GM21390 (cell line): ENCODE data around the gene CALU.

Source experiments
- ATAC-seq: cut with Tn5 transposase; IDR thresholded peaks from one replicate; pipeline ENCODE4 v1.9.1; 2021; ENCODE audit not compliant: unreplicated experiment

The CALU gene

DNA sequence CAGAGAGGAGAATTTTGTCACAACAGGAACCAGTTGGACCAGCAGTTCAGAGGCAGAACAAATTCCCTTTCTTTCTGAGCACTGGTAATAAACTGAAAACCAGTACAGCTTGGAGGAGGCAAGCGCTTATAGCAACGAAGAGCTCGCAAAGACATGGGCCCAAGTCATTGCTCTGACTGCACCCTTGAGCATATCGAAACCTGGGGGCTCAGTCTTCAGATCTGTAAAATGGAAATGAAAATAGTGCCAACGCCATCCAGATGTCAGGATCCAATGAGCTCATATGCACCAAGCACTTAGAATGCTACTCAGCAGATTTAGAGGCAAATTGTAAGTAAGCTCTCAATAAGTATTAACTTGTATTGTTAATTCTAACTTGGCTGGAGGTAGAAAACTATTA is 14.4 kb upstream of the CALU start:
- ATAC-seq = no peak

- no peak for ATAC-seq
Observed at GRCh38 chr7:128725531-128725930, 13.6 kb upstream of the CALU start.

DNA sequence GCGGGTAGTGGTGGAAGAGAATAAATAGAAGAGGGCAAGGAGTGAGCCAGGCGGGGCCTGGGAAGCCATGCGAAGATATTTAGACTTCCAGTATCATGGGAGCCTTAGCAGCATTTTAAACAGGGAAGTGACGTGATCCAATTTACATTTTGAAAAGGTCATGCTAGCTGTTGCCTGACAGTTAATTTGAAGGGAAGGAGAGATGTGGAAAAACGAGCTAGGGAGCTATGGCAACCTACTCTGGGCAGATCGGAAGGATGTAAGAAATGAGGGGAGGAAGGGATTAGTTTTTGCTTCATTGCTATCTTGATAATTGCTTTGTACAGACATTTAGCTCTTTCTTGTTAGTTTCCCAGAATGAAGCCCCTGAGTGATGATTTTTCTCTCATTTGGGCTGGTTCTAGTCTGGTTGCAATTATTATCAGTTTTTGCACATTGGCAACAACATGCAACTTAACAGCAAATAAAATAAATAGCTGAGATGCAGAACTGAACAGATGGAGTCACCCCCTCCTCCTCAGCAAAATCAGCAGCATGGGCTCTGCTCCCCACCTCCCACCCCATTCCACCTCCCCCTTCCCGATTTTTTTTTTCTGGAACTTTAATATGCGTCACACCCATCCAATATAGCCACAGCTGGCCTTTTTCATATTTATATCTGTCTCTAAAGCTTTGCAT is 13.0 kb upstream of the CALU start:
- ATAC-seq = no peak

- ATAC-seq = no peak
Observed at GRCh38 chr7:128726737-128727072, 12.5 kb upstream of the CALU start.

DNA sequence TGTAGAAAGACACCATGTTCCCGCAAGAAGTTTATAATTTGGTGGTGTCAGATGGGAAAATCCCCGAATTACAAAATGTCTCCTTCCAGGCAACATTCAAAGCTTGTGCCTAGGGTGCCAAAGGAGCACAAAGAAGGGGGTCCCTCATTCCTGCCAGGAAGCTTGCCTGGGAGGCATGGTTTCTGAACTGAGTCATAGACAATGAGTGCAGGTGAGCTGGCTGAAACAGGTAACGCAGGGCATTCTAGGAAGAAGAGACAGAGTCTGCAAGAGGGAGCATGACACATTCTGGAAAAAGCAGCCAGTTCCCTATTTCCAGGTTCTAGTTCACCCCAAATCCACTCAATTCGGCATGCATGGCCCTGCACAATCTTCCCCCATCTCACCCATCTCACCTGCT is 11.9 kb upstream of the CALU start:
- no peak for ATAC-seq

DNA sequence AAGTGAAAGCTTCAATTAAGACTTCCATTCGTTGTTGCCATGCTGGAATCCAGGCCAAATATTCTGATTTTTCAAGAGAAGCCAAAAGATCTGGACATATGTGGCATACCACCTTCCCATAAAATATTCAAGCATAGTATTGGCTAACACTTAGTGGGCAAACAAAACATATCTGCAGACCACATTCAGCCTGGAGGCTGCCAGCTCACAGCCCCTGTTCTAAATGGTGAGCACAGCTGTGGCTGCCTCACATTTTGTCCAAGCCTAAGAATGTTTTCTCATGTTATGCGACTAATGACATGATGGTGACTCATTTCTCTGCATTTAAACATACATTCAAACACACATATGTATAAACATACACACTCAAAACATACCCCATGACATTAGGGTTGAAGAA is 10.6 kb upstream of the CALU start:
- ATAC-seq = no peak

DNA sequence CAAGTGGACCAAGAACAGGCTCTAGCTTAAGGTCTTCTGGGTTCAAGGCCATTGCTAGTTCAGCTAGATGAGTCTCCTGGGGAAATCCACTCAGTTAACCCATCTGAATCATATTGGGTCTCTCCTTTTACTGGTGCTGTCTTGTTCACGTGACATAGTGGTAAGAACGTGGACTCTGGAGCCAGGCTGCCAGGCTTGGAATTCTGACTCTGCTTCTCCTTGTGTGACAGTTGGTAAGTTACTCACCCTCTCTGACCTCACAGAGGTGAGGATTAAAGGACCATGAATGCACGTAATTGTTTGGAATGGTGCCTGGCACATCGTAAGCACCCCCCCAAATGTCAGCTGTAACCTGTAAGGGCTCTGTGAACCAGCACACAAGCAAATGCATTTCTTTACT is 9.7 kb upstream of the CALU start:
- no peak for ATAC-seq

GRCh38 chr7:128731184-128731583 is 8.0 kb upstream of the CALU start:
- ATAC-seq = no peak

GRCh38 chr7:128732521-128733277 is 6.5 kb upstream of the CALU start:
- no peak for ATAC-seq

- ATAC-seq = no peak
Observed at GRCh38 chr7:128733278-128733645, 5.9 kb upstream of the CALU start.

- ATAC-seq = no peak
Observed at GRCh38 chr7:128734890-128735289, 4.3 kb upstream of the CALU start.

DNA sequence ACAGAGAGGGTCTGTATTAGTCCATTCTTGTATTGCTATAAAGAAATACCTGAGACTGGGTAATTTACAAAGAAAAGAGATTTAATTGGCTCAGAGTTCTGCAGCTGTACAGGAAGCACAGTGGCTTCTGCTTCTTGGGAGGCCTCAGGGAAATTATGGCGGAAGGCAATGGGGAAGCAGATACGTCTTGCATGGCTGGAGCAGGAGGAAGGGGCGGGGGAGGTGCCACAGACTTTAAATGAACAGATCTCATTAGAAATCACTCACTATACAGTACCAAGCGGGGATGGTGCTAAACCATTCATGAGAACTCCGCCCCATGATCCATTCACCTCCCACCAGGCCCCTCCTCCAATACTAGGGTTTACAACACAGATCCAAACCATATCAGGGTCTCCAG is 3.7 kb upstream of the CALU start:
- no peak for ATAC-seq

DNA sequence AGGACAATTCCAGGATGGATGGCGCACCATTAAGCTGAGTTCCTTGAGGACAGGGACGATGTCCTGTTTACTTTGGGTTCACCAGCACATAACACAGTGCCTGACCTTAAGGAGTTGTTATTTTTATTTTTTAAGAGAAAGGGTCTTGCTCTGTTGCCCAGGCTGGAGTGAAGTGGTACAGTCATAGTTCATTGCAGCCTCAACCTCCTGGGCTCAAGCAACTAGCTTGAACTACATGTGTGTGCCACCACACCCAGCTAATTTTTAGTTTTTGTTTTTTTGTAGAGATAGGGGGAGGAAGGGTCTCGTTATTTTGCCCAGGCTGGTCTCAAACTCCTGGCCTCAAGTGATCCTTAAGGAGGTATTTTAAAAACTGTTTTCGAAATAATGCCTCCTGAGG is 1.7 kb upstream of the CALU start:
- no peak for ATAC-seq

GRCh38 chr7:128737867-128738385 is 1.2 kb upstream of the CALU start:
- ATAC-seq = no peak

GRCh38 chr7:128738570-128739047 is 550 bp upstream of the CALU start:
- ATAC-seq = peak; percentile 1

- ATAC-seq = no peak
Observed at GRCh38 chr7:128739990-128740682, 977 bp downstream of the CALU start.

DNA sequence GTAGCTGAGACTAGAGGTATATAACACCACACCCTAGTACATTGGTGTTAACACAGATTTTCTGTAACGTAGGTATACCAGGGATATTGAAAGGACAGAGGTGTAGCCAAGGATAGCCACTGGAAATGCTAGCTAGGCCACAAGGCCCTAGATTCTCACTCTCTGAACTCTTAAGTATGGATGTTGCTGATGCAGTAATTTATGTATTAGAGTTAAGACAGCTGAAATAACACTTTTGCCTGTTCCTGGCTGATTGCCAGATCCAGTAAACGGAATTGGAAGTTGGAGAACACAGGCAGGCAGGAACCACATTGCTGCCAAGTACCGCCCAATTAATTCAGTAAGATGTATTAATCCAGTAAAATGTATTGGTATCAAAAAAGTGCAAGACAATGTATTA is 1.8 kb downstream of the CALU start:
- no peak for ATAC-seq

DNA sequence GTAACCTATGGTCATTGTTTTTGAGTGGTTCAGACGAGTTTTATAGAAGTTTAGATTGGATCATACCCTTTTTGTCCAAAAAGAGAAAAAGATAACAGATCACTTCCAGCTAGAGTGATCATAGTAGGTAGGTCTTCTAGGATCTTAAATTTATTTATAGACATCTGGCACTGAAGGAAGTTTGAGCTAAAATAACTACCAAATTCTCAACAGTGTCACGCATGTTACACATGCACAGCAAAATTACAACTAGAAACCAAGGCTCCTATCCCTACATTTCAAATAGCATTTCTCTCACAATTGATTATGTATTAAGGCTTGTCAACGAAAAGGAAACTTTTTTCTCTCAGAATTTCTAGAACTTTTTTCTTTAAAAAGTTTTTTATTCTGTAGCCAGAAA is 2.3 kb downstream of the CALU start:
- ATAC-seq = no peak

DNA sequence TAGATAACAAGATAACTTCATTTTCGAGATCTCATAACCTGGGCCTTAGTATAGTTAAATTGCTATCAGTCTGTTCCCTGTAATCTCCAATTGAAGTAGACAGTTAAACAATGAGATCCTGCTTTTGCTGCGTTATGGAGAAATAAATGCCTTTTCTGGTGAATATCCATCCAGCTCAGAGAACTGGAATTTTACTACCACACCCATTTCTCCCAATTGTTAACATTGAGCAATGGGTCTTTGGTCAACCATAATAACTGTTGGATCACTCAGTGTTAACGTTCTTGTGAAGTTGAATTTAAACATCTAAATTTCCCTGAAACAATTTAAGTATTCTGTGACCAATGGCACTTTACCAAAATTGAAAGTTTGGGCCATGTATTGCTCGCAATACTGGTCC is 3.0 kb downstream of the CALU start:
- no peak for ATAC-seq

GRCh38 chr7:128743112-128743772 is 4.1 kb downstream of the CALU start:
- ATAC-seq = no peak

DNA sequence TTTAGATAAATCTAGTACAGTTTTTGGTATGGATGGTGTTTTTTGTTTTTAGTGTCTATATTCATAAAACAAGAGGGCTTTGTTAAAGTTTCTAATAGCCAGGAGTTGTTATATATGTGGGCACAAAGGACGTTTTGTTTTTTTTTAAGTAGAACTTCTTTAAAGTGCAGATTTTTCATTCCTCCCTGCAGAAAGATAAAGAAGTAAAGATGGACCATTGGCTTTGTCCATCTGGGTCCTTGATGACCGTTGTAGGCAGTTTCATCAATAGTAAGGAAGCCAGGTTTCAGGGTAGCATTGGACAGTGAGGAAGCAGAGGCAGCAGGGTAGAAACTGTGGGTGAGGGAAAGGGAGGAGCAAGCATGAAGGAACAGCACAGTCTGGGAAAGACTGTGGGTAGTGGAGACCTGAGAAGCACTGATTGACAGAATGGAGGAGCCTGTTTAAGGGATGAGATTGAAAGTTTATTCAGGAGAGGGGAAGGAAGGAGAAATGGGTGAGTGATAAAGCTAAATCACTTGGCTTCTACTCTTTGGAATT is 5.3 kb downstream of the CALU start:
- no peak for ATAC-seq
